Astrocyte (in vitro differentiated cells and primary cell): ENCODE results near the gene NCOA7.

Experiments used
- CTCF ChIP-seq: IDR thresholded peaks from 2 replicates; pipeline ENCODE4 v1.5.1; 2011; ENCODE audit warnings: low read depth, mild to moderate bottlenecking, inconsistent platforms, low read length, moderate library complexity; ENCODE audit not compliant: insufficient read depth
- EZH2 ChIP-seq: IDR thresholded peaks from 2 replicates; pipeline ENCODE4 v1.6.1; 2012; ENCODE audit warnings: mild to moderate bottlenecking, low read length, inconsistent platforms; ENCODE audit not compliant: insufficient read depth

- TF ChIP-seq CTCF, result peak; percentile 61
- TF ChIP-seq EZH2, result no peak
These were observed 183.6 kb downstream of the NCOA7 start for GRCh38 chr6:125974214-125974866.
